ENCODE measurements around the gene COMMD10. TPM values are rescaled to one million over a fixed set of nuclear protein-coding genes. Genes with fewer than 3 reads are reported as not detected.

The COMMD10 gene
- total RNA-seq, 5 donors from 2014 or later (not counting 1 experiment from before 2014, with no cell fraction given), result 25.7 to 36.9 (median 26.1) TPM

GRCh38 chr5:116154931-116155330, 70.1 kb downstream of the COMMD10 start:
- DNase-seq (no peak), ATAC-seq (replicated peaks in 1 of 4) (no peak)
- Mint-ChIP-seq H3K36me3 (peaks cover 39% of the 10 kb centered on the region), H3K4me3 (no peak overlapping the region), H3K27me3 (no peaks in the 10 kb centered on the region), H3K4me1 (peaks cover 15 to 22% (median 19%) of the 10 kb centered on the region in 3 donors), H3K9me3 (no peaks in the 10 kb centered on the region), H3K27ac (no peak overlapping the region)
- H3K27ac ChIP-seq (ENCODE audit: low read length), result no peak overlapping the region
- no peak overlapping the region for H3K4me3 ChIP-seq (ENCODE audit: control insufficient read depth in 1 of 2, extremely low read depth in 1 of 2, low read length in 1 of 2)
- ChIA-PET POLR2A (interaction anchor here in 1 of 2 donors (0.6 kb wide), 1 partner anchor 70 kb away, joined by 3 read pairs; no protein-coding TSS in a partner anchor), CTCF (no interaction called here)
- H3K4me1 ChIP-seq (ENCODE audit: control insufficient read depth in 1 of 2, extremely low read depth in 1 of 2, insufficient read depth in 2 of 2, low read length in 2 of 2), result no peaks in the 10 kb centered on the region
- H3K27me3 ChIP-seq (replicated peaks in 1 of 2; ENCODE audit: control insufficient read depth in 2 of 2, extremely low read depth in 1 of 2, insufficient read depth in 2 of 2, low read length in 1 of 2), result no peaks in the 10 kb centered on the region
- H3K36me3 ChIP-seq (ENCODE audit: control insufficient read depth in 2 of 2, extremely low read depth in 1 of 2, insufficient read depth in 1 of 2, low read length in 1 of 2), result no peaks in the 10 kb centered on the region
- no peaks in the 10 kb centered on the region for H3K9me3 ChIP-seq

- H3K27me3 ChIP-seq (replicated peaks in 1 of 2; ENCODE audit: control insufficient read depth in 2 of 2, extremely low read depth in 1 of 2, insufficient read depth in 2 of 2, low read length in 1 of 2), result no peaks in the 10 kb centered on the region
These were observed 73.1 kb downstream of the COMMD10 start for GRCh38 chr5:116157902-116158301.

GRCh38 chr5:116159006-116159405, 74.2 kb downstream of the COMMD10 start:
- POLR2A ChIA-PET, result no interaction called here
- H3K9me3 Mint-ChIP-seq, result peaks cover 0 to 4% (median 0%) of the 10 kb centered on the region in 3 donors
- DNase-seq, result no peak
- no peak for ATAC-seq (replicated peaks in 1 of 4)
- no peak overlapping the region for H3K27ac Mint-ChIP-seq
- Histone ChIP-seq H3K4me1 (ENCODE audit: control insufficient read depth in 1 of 2, extremely low read depth in 1 of 2, insufficient read depth in 2 of 2, low read length in 2 of 2) (no peaks in the 10 kb centered on the region), H3K27ac (ENCODE audit: low read length) (no peak overlapping the region), H3K36me3 (ENCODE audit: control insufficient read depth in 2 of 2, extremely low read depth in 1 of 2, insufficient read depth in 1 of 2, low read length in 1 of 2) (no peaks in the 10 kb centered on the region), H3K27me3 (replicated peaks in 1 of 2; ENCODE audit: control insufficient read depth in 2 of 2, extremely low read depth in 1 of 2, insufficient read depth in 2 of 2, low read length in 1 of 2) (no peaks in the 10 kb centered on the region), H3K9me3 (no peaks in the 10 kb centered on the region), H3K4me3 (ENCODE audit: control insufficient read depth in 1 of 2, extremely low read depth in 1 of 2, low read length in 1 of 2) (no peak overlapping the region)
- peaks cover 7 to 16% (median 9%) of the 10 kb centered on the region in 3 donors for H3K4me1 Mint-ChIP-seq
- CTCF ChIA-PET, result interaction anchor here in 1 of 2 donors (0.6 kb wide), 1 partner anchor 40 kb away, joined by 3 read pairs; no protein-coding TSS in a partner anchor
- H3K4me3 Mint-ChIP-seq, result no peak overlapping the region
- H3K27me3 Mint-ChIP-seq, result no peaks in the 10 kb centered on the region
- peaks cover 27% of the 10 kb centered on the region for H3K36me3 Mint-ChIP-seq

More at GRCh38 chr5:116157902-116158301, 73.1 kb downstream of the COMMD10 start:
- ChIA-PET CTCF (interaction anchor here in 1 of 2 donors (0.6 kb wide), 1 partner anchor 10 kb away, joined by 3 read pairs; no protein-coding TSS in a partner anchor), POLR2A (interaction anchor here in 1 of 2 donors (0.7 kb wide), 1 partner anchor 13 kb away, joined by 6 read pairs; no protein-coding TSS in a partner anchor)
- DNase-seq (no peak), ATAC-seq (replicated peaks in 1 of 4) (no peak)
- Histone ChIP-seq H3K36me3 (ENCODE audit: control insufficient read depth in 2 of 2, extremely low read depth in 1 of 2, insufficient read depth in 1 of 2, low read length in 1 of 2) (no peaks in the 10 kb centered on the region), H3K4me1 (ENCODE audit: control insufficient read depth in 1 of 2, extremely low read depth in 1 of 2, insufficient read depth in 2 of 2, low read length in 2 of 2) (no peaks in the 10 kb centered on the region), H3K4me3 (ENCODE audit: control insufficient read depth in 1 of 2, extremely low read depth in 1 of 2, low read length in 1 of 2) (no peak overlapping the region), H3K9me3 (no peaks in the 10 kb centered on the region), H3K27ac (ENCODE audit: low read length) (no peak overlapping the region)
- Mint-ChIP-seq H3K4me3 (no peak overlapping the region), H3K27me3 (no peaks in the 10 kb centered on the region), H3K36me3 (peaks cover 33% of the 10 kb centered on the region), H3K4me1 (peaks cover 9 to 16% (median 10%) of the 10 kb centered on the region in 3 donors), H3K9me3 (peaks cover 0 to 4% (median 0%) of the 10 kb centered on the region in 3 donors), H3K27ac (no peak overlapping the region)
- WGBS (ENCODE audit: insufficient coverage), result no CpG with 5 or more reads among the region's 8 CpGs

DNA sequence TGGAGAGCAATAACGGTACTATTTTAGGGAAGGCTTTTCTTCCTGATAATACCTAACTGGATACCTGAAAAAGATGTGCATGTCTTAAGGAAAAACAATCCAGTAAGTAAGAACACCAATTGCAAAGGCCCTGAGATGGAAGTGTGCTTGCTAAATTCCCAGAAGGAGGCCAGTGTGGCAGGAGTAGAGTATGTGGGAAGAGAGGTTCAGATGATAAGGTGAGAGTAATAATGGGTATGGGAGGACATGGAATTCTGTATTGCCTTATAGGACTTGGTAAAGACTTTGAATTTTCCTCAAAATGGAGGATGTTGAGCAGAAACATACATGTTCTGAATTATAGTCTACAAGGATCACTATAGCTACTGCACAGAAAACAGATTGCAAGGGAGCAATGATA, 89.3 kb downstream of the COMMD10 start:
- CTCF ChIA-PET, result interaction anchor here in 1 of 2 donors (0.7 kb wide), 1 partner anchor 38 kb away, joined by 3 read pairs; no protein-coding TSS in a partner anchor
- Histone ChIP-seq H3K27me3 (replicated peaks in 1 of 2; ENCODE audit: control insufficient read depth in 2 of 2, extremely low read depth in 1 of 2, insufficient read depth in 2 of 2, low read length in 1 of 2) (no peaks in the 10 kb centered on the region), H3K9me3 (no peaks in the 10 kb centered on the region), H3K4me1 (ENCODE audit: control insufficient read depth in 1 of 2, extremely low read depth in 1 of 2, insufficient read depth in 2 of 2, low read length in 2 of 2) (no peaks in the 10 kb centered on the region), H3K36me3 (ENCODE audit: control insufficient read depth in 2 of 2, extremely low read depth in 1 of 2, insufficient read depth in 1 of 2, low read length in 1 of 2) (no peaks in the 10 kb centered on the region), H3K27ac (ENCODE audit: low read length) (no peak overlapping the region), H3K4me3 (ENCODE audit: control insufficient read depth in 1 of 2, extremely low read depth in 1 of 2, low read length in 1 of 2) (no peak overlapping the region)
- Mint-ChIP-seq H3K27me3 (no peaks in the 10 kb centered on the region), H3K4me3 (no peak overlapping the region), H3K36me3 (peaks cover 51% of the 10 kb centered on the region), H3K9me3 (peaks cover 5 to 17% (median 15%) of the 10 kb centered on the region in 3 donors), H3K4me1 (peaks cover 3 to 8% (median 3%) of the 10 kb centered on the region in 3 donors), H3K27ac (no peak overlapping the region)
- POLR2A ChIA-PET, result no interaction called here
- no peak for ATAC-seq (replicated peaks in 1 of 4)
- WGBS (ENCODE audit: insufficient coverage), result no CpG with 5 or more reads among the region's 1 CpG
- no peak for DNase-seq

GRCh38 chr5:116176121-116176520, 91.3 kb downstream of the COMMD10 start:
- Histone ChIP-seq H3K27ac (ENCODE audit: low read length) (no peak overlapping the region), H3K4me3 (ENCODE audit: control insufficient read depth in 1 of 2, extremely low read depth in 1 of 2, low read length in 1 of 2) (no peak overlapping the region), H3K4me1 (ENCODE audit: control insufficient read depth in 1 of 2, extremely low read depth in 1 of 2, insufficient read depth in 2 of 2, low read length in 2 of 2) (no peaks in the 10 kb centered on the region), H3K36me3 (ENCODE audit: control insufficient read depth in 2 of 2, extremely low read depth in 1 of 2, insufficient read depth in 1 of 2, low read length in 1 of 2) (no peaks in the 10 kb centered on the region), H3K9me3 (no peaks in the 10 kb centered on the region), H3K27me3 (replicated peaks in 1 of 2; ENCODE audit: control insufficient read depth in 2 of 2, extremely low read depth in 1 of 2, insufficient read depth in 2 of 2, low read length in 1 of 2) (no peaks in the 10 kb centered on the region)
- H3K9me3 Mint-ChIP-seq, result peaks cover 0 to 8% (median 7%) of the 10 kb centered on the region in 3 donors
- ATAC-seq (replicated peaks in 1 of 4) (no peak), DNase-seq (no peak)
- no peak overlapping the region for H3K4me3 Mint-ChIP-seq
- peaks cover 48% of the 10 kb centered on the region for H3K36me3 Mint-ChIP-seq
- ChIA-PET POLR2A (no interaction called here), CTCF (interaction anchor here in 1 of 2 donors (0.6 kb wide), 1 partner anchor 227 kb away, joined by 6 read pairs; no protein-coding TSS in a partner anchor)
- H3K4me1 Mint-ChIP-seq, result peaks cover 3 to 8% (median 3%) of the 10 kb centered on the region in 3 donors
- H3K27ac Mint-ChIP-seq, result no peak overlapping the region
- H3K27me3 Mint-ChIP-seq, result no peaks in the 10 kb centered on the region
- WGBS (ENCODE audit: insufficient coverage), result no CpG with 5 or more reads among the region's 6 CpGs

- H3K27ac ChIP-seq (ENCODE audit: low read length), result no peak overlapping the region
- H3K27me3 ChIP-seq (replicated peaks in 1 of 2; ENCODE audit: control insufficient read depth in 2 of 2, extremely low read depth in 1 of 2, insufficient read depth in 2 of 2, low read length in 1 of 2), result no peaks in the 10 kb centered on the region
- Mint-ChIP-seq H3K27ac (no peak overlapping the region), H3K4me3 (no peak overlapping the region), H3K9me3 (peaks cover 0 to 4% (median 0%) of the 10 kb centered on the region in 3 donors), H3K36me3 (peaks cover 45% of the 10 kb centered on the region), H3K27me3 (no peaks in the 10 kb centered on the region), H3K4me1 (peaks cover 0 to 3% (median 2%) of the 10 kb centered on the region in 3 donors)
- DNase-seq, result no peak
- POLR2A ChIA-PET, result no interaction called here
- CTCF ChIA-PET, result no interaction called here
- H3K9me3 ChIP-seq, result no peaks in the 10 kb centered on the region
- no peak for ATAC-seq (replicated peaks in 1 of 4)
- no peaks in the 10 kb centered on the region for H3K36me3 ChIP-seq (ENCODE audit: control insufficient read depth in 2 of 2, extremely low read depth in 1 of 2, insufficient read depth in 1 of 2, low read length in 1 of 2)
- no peak overlapping the region for H3K4me3 ChIP-seq (ENCODE audit: control insufficient read depth in 1 of 2, extremely low read depth in 1 of 2, low read length in 1 of 2)
- no peaks in the 10 kb centered on the region for H3K4me1 ChIP-seq (ENCODE audit: control insufficient read depth in 1 of 2, extremely low read depth in 1 of 2, insufficient read depth in 2 of 2, low read length in 2 of 2)
- WGBS (ENCODE audit: insufficient coverage), result no CpG with 5 or more reads among the region's 4 CpGs
These were observed 94.1 kb downstream of the COMMD10 start for GRCh38 chr5:116178925-116179324.
